Measurements from ENCODE around the gene ZBP1.

- TF ChIP-seq POLR2A (IDR thresholded peaks at IDR 0.05; ENCODE audit: low read depth, low read length): no peak
- no peak for TF ChIP-seq POLR2AphosphoS5 (IDR thresholded peaks at IDR 0.05; ENCODE audit: low read depth, low read length)
- TF ChIP-seq TAF1 (IDR thresholded peaks at IDR 0.05; ENCODE audit: low read depth, low read length): no peak
These were observed 48.3 kb downstream of the ZBP1 start for GRCh38 chr20:57571782-57572416.

All from GM12891 (cell line).